Right cardiac atrium (tissue), 5 donors: ENCODE data around the gene RRBP1. TPM values are rescaled to one million over a fixed set of nuclear protein-coding genes. Genes with fewer than 3 reads are reported as not detected.

Experiments used
- ATAC-seq, 2 donors: fragments of 200-7000 bp; cut with Tn5 transposase; one replicate each; pipeline versions ENCODE4 v1.8.0 to v1.9.1; 2020; ENCODE audit warnings: moderate library complexity in 2 of 2, mild to moderate bottlenecking in 1 of 2
- DNase-seq, 3 donors: peaks; one replicate each; pipeline ENCODE4 v3.0.0-alpha.2; 2020
- H3K27ac ChIP-seq: one replicate; pipeline ENCODE4 v1.5.1; 2013; ENCODE audit warnings: mild to moderate bottlenecking, low read length, control low read depth, moderate library complexity
- H3K27me3 ChIP-seq: one replicate; pipeline ENCODE4 v1.6.1; 2013; ENCODE audit not compliant: control insufficient read depth, insufficient read depth
- H3K4me1 ChIP-seq: one replicate; pipeline ENCODE4 v1.6.1; 2013; ENCODE audit warnings: low read length; ENCODE audit not compliant: control insufficient read depth, insufficient read depth
- H3K4me3 ChIP-seq: one replicate; pipeline ENCODE4 v1.5.1; 2013; ENCODE audit warnings: low read length, control low read depth
- H3K9me3 ChIP-seq: one replicate; pipeline ENCODE4 v1.6.1; 2013; ENCODE audit warnings: low read length; ENCODE audit not compliant: control insufficient read depth
- WGBS: extraction: QIAGEN DNeasy Blood & Tissue Kit; methylation state at CpG from one replicate; pipeline ENCODE4 v1.1.7; 2013; 5-methylcytosine and 5-hydroxymethylcytosine counted together
- intact Hi-C, 4 donors: fragments of 100-400 bp; cut with DNase I; formaldehyde crosslinking; loops; one replicate each; pipeline versions ENCODE4 v1.11.0 to v1.14.0; 2022 to 2023
- polyA plus RNA-seq: library from polyadenylated mRNA; stranded (reverse); fragments of 200-250 nt; gene quantifications from one replicate; pipeline ENCODE4 v1.2.3, GENCODE V29; 2013
- total RNA-seq, 4 donors: library from RNA; stranded (reverse); fragmentation: NEBNext Ultra II Directional; extraction: Animal tissue kit (Norgen Biotek cat#: 25700); gene quantifications; one replicate each; pipeline ENCODE4 v1.2.1, GENCODE V29; 2021
- donor health status: healthy with polysubstance abuse.
- donor health status: DM: no; HTN: yes; CAD: no.
- donor health status: DM: no; HTN: no; CAD: no.
- donor health status: DM: no; HTN: yes; CAD: no; lungs with severe emphysema.
- donor health status: DM: yes; HTN: yes; CAD: no.

The RRBP1 gene
- total and polyA plus RNA-seq, 5 donors, result 38.2 to 120 (median 55.6) TPM

DNA sequence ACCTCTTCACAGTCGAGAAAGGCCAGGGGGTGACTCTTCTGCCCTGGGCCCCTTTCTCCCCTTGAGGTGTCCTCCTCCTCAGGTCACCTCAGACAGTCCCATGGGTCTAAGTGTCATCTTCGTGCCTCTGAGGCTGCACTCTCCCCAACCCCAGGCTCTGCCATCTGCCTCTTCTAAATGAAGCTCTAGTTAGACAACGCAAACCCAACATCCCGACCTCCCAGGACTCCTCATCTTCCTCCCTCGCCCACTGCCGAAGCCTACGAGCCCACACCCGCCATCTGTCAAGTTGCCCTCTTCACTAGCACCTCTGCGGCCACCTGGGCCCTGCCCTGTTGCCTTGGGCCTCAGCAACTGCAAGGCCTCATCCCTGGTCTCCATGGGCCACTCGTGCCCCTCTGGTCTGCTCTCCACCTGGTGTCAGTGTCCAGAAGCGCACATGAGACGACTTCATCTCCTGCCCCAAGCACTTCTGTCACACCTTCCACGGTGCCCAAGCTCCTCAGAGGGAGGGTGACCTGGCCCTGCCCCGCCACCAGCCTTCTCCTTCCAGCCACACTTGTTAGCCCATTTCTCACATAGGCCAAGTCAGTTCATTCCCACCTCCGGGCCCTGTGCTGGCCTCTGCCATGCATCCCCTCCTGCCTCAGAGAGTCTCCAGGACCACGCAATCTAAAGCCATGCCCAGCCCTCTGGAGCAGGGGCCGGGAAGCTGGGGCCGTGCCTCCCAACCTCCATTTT lies 53.8 kb downstream of the RRBP1 start:
- Histone ChIP-seq H3K4me3 (no peak overlapping the region), H3K27me3 (no peaks in the 10 kb centered on the region), H3K9me3 (no peaks in the 10 kb centered on the region), H3K4me1 (no peaks in the 10 kb centered on the region), H3K27ac (no peak overlapping the region)
- ATAC-seq (no peak), DNase-seq (peak in 2 of 3 donors; percentile 51 to 54)
- intact Hi-C loops, result no loop called here
- 90% methylated on average over 18 of the region's 18 CpGs for WGBS

DNA sequence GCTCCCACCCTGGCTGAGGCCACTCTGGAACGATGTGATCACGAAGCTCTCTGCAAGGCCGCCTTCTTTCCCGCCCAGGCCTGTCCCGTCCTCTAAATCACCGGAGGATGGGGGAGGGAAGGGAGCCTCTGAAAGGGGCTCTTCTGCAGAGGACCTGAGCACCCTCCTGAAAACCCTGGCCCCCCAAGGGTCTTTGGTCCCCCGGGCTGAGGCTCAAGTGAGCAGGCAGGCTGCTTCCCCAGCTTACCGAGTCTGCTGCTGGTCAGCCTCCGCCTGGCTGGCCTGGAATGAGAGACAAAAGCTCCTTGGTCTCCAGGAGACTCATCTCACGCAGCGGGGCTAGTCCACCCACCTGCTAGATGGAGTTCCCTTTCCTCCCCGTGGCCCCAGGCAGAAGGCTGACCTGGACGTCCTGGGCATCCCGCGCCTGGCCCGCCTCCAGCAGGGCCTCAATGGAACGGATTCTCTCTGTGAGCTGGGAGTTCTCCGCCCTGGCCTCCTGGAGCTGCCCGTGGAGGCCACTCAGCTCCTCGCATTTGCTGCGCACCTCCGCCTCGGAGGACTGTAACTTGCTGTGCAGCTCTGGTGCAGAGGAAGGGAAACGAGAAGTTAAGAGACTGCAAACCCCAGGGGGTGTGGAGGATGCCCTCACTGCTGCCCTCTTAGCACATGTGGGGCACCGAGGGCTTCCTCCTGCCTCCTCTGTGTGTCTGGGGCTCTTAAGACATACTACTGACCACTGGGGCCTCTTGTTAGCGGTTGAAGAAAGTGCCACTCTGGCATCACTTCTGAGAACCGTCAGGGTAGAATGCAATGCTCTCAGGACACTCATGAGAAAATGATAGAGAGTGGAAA lies 54.7 kb downstream of the RRBP1 start:
- WGBS, result 80% methylated on average over 27 of the region's 27 CpGs
- Histone ChIP-seq H3K4me1 (no peaks in the 10 kb centered on the region), H3K9me3 (no peaks in the 10 kb centered on the region), H3K27me3 (no peaks in the 10 kb centered on the region), H3K4me3 (no peak overlapping the region), H3K27ac (no peak overlapping the region)
- peak in 2 of 3 donors; percentile 45 to 61 for DNase-seq
- no peak for ATAC-seq
- intact Hi-C loops, result no loop called here

GRCh38 chr20:17626217-17627007 lies 55.6 kb downstream of the RRBP1 start:
- peak in 2 of 3 donors; percentile 73 to 85 for DNase-seq
- intact Hi-C loops, result no loop called here
- peak; percentile 13 to 38 for ATAC-seq

GRCh38 chr20:17625246-17626051 lies 56.6 kb downstream of the RRBP1 start:
- intact Hi-C loops, result no loop called here
- no peaks in the 10 kb centered on the region for H3K27me3 ChIP-seq
- H3K4me1 ChIP-seq, result no peaks in the 10 kb centered on the region
- DNase-seq, result peak; percentile 15 to 55 (median 46)
- ATAC-seq, result no peak
- 91% methylated on average over 27 of the region's 27 CpGs for WGBS
- H3K27ac ChIP-seq, result no peak overlapping the region
- H3K4me3 ChIP-seq, result no peak overlapping the region
- no peaks in the 10 kb centered on the region for H3K9me3 ChIP-seq

More at GRCh38 chr20:17626217-17627007, 55.6 kb downstream of the RRBP1 start:
- H3K27ac ChIP-seq, result no peak overlapping the region
- no peak overlapping the region for H3K4me3 ChIP-seq
- H3K27me3 ChIP-seq, result no peaks in the 10 kb centered on the region
- no peaks in the 10 kb centered on the region for H3K4me1 ChIP-seq
- H3K9me3 ChIP-seq, result no peaks in the 10 kb centered on the region
- WGBS, result 68% methylated on average over 18 of the region's 18 CpGs

DNA sequence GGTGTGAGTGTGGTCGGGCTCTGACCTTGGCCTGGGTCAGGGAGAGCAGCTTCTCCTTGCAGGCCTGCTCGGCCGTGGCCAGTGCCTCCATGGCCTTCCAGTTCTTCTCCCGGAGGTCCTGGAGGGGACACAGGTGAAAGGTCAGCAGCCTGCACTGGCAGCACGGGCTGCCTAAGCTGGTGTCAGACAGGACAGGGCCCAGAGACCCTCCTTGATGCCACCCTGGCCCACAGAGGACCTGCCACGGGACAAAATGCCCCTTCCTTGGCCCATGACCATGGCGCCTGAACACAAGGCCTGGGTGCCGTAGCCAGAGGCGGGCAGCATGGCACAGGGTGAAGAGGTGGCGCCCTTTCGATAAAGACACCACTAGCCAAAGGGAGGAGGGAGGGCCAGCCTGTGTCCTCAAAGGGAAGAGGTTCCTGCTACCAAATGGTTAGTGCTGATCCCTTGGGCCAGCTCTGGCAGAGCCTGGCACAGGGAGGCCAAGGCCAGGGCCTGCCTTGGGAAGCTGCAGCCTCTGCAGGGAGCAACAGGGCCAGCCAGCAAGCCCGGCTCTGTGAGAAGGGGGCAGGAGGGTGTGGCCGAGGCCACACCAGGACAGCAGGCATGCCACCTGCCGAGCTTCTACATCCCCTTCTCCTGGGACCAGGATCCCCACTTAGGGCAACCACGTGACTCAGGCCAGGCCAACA lies 57.3 kb downstream of the RRBP1 start:
- ATAC-seq (no peak), DNase-seq (peak in 2 of 3 donors; percentile 34 to 47)
- Histone ChIP-seq H3K27me3 (no peaks in the 10 kb centered on the region), H3K4me1 (no peaks in the 10 kb centered on the region), H3K9me3 (no peaks in the 10 kb centered on the region), H3K27ac (no peak overlapping the region), H3K4me3 (no peak overlapping the region)
- WGBS, result 88% methylated on average over 15 of the region's 15 CpGs
- intact Hi-C loops, result no loop called here

DNA sequence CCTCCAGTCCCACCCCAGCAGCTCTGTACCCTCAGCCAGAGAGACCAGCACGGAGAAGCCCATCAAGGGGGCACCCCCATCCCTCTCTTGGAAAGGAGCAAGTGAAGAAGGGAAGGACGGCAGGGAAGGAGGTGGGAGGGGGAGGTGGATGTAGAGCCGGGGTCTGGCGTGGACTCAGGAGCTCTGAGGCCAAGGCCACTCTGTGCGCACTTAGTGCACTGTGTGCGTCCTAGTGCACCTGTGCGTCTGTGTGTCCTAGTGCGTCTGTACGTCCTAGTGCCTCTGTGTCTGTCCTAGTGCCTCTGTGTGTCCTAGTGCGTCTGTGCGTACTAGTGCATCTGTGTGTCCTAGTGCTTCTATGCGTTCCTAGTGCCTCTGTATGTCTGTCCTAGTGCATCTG lies 58.0 kb downstream of the RRBP1 start:
- DNase-seq (peak in 1 of 3 donors; percentile 24), ATAC-seq (no peak)
- Histone ChIP-seq H3K9me3 (no peaks in the 10 kb centered on the region), H3K4me1 (no peaks in the 10 kb centered on the region), H3K27me3 (no peaks in the 10 kb centered on the region), H3K4me3 (no peak overlapping the region), H3K27ac (no peak overlapping the region)
- intact Hi-C loops, result no loop called here
- WGBS, result 92% methylated on average over 12 of the region's 12 CpGs

- Histone ChIP-seq H3K4me3 (no peak overlapping the region), H3K9me3 (no peaks in the 10 kb centered on the region), H3K27me3 (no peaks in the 10 kb centered on the region), H3K4me1 (no peaks in the 10 kb centered on the region), H3K27ac (no peak overlapping the region)
- 92% methylated on average over 9 of the region's 9 CpGs for WGBS
- DNase-seq, result peak in 2 of 3 donors; percentile 49 to 51
- intact Hi-C loops, result no loop called here
- no peak for ATAC-seq
These were observed 59.1 kb downstream of the RRBP1 start for GRCh38 chr20:17622851-17623508.

DNA sequence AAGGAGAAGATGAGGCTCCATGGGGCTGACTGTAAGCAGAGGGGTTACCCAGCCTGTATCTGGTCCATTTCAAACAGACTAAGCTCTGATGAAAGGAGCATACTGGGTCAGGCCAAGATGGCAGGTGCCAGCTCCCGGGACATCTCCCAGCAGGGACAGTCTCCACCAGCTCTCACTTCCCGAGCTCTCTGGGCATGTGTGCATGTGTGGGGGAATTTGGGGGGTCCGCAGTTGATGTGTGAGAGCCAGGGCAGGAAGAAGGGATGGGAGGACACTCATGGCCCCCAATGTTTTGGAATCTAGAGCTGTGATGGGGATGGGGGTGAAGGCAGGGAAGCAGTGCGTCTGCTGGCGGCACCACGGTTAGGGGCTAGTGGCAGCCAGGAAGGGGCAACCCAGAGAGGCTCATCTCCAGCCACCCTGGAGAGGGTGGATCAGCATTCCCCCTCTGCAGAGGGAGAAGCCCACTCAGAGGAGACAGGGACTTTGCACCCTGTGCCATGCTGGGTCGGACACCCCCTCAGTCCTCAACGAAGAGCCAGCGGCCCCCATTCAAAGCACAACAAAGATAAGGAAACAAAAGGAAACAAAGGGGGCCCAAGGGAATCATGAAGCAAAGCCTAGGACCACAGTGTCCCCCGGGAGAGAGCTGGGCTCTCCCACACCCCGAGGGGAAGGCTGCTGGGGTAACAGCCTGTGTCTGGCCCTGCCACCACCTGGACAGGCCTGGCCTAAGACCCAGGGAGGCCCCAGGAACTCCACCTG lies 59.8 kb downstream of the RRBP1 start:
- 81% methylated on average over 11 of the region's 11 CpGs for WGBS
- Histone ChIP-seq H3K27me3 (no peaks in the 10 kb centered on the region), H3K4me3 (no peak overlapping the region), H3K27ac (no peak overlapping the region), H3K9me3 (no peaks in the 10 kb centered on the region), H3K4me1 (no peaks in the 10 kb centered on the region)
- intact Hi-C loops, result no loop called here
- DNase-seq (no peak), ATAC-seq (no peak)
